GM23338 (cell line): ENCODE data around the gene AIFM2. TPM values are rescaled to one million over a fixed set of nuclear protein-coding genes. Genes with fewer than 3 reads are reported as not detected.

Experiments
- ATAC-seq: fragments of 200-7000 bp; cut with Tn5 transposase; 3 replicates; pipeline ENCODE4 v1.9.1; 2020
- DNase-seq: peaks from one replicate; pipeline ENCODE4 v3.0.0-alpha.2; 2015; ENCODE audit warnings: low spot score
- H2AFZ ChIP-seq: fragments of 200-600 bp; sonication (generic); 2 replicates; pipeline ENCODE4 v1.8.0; 2016; ENCODE audit warnings: antibody characterized with exemption, mild to moderate bottlenecking, moderate library complexity
- H3F3A ChIP-seq: fragments of 200-600 bp; sonication (generic); replicated peaks from 2 replicates; pipeline ENCODE4 v1.8.0; 2017; ENCODE audit warnings: antibody characterized with exemption, mixed run types, low read depth
- H3K27ac ChIP-seq: fragments of 200-600 bp; sonication (generic); 2 replicates; pipeline ENCODE4 v1.6.1; 2016; ENCODE audit warnings: low read depth
- H3K27me3 ChIP-seq: fragments of 200-600 bp; sonication (generic); 2 replicates; pipeline ENCODE4 v1.8.0; 2016; ENCODE audit warnings: mild to moderate bottlenecking, mixed run types, moderate library complexity; ENCODE audit not compliant: insufficient read depth
- H3K36me3 ChIP-seq: fragments of 200-600 bp; sonication (generic); 2 replicates; pipeline ENCODE4 v1.8.0; 2016; ENCODE audit warnings: mild to moderate bottlenecking; ENCODE audit not compliant: insufficient read depth
- H3K4me1 ChIP-seq: fragments of 200-600 bp; sonication (generic); 2 replicates; pipeline ENCODE4 v1.8.0; 2016; ENCODE audit warnings: mild to moderate bottlenecking, moderate library complexity; ENCODE audit not compliant: insufficient read depth
- H3K4me2 ChIP-seq: fragments of 200-600 bp; sonication (generic); 2 replicates; pipeline ENCODE4 v1.7.1; 2017; ENCODE audit warnings: mixed run types
- H3K4me3 ChIP-seq: fragments of 200-600 bp; sonication (generic); 2 replicates; pipeline ENCODE4 v1.6.1; 2016; ENCODE audit warnings: mixed run types
- H3K79me2 ChIP-seq: fragments of 200-600 bp; sonication (generic); replicated peaks from 2 replicates; pipeline ENCODE4 v1.8.0; 2017; ENCODE audit warnings: mild to moderate bottlenecking; ENCODE audit not compliant: insufficient read depth
- H3K9me2 ChIP-seq: fragments of 200-600 bp; sonication (generic); 2 replicates; pipeline ENCODE4 v1.8.0; 2017; ENCODE audit not compliant: insufficient read depth
- H4K20me1 ChIP-seq: fragments of 200-600 bp; sonication (generic); replicated peaks from 2 replicates; pipeline ENCODE4 v1.8.0; 2017; ENCODE audit warnings: mild to moderate bottlenecking; ENCODE audit not compliant: insufficient read depth
- H3K27ac Mint-ChIP-seq: 2 replicates; pipeline ENCODE4 v1.8.0; 2020; ENCODE audit warnings: inconsistent platforms, mild to moderate bottlenecking, moderate library complexity, mixed read lengths
- H3K27me3 Mint-ChIP-seq: 3 replicates; pipeline ENCODE4 v1.8.0; 2022; ENCODE audit warnings: low read depth, mild to moderate bottlenecking, moderate library complexity, mixed read lengths, inconsistent platforms; ENCODE audit not compliant: insufficient read depth, poor library complexity
- H3K36me3 Mint-ChIP-seq: 3 replicates; pipeline ENCODE4 v1.8.0; 2021; ENCODE audit warnings: low read depth, mild to moderate bottlenecking, inconsistent platforms, moderate library complexity, mixed read lengths
- H3K4me1 Mint-ChIP-seq: 3 replicates; pipeline ENCODE4 v1.8.0; 2020; ENCODE audit warnings: mild to moderate bottlenecking, inconsistent platforms, mixed read lengths
- H3K4me3 Mint-ChIP-seq: 3 replicates; pipeline ENCODE4 v1.8.0; 2021; ENCODE audit warnings: moderate library complexity, mild to moderate bottlenecking, inconsistent platforms, mixed read lengths
- H3K9me3 Mint-ChIP-seq: 3 replicates; pipeline ENCODE4 v1.8.0; 2020; ENCODE audit warnings: moderate library complexity, mild to moderate bottlenecking, inconsistent platforms, mixed read lengths
- CREB1 ChIP-seq: fragments of 250-450 bp; sonication (Bioruptor Pico); IDR thresholded peaks from 2 replicates; pipeline ENCODE4 v1.5.0; 2020; ENCODE audit warnings: low read depth, mild to moderate bottlenecking, moderate library complexity
- CTCF ChIP-seq, 2 experiments: fragments of 200-600 bp in 1 of 2; sonication (generic) in 1 of 2; conservative IDR thresholded peaks; 2 replicates each; pipeline versions ENCODE4 v1.5.1 to v1.6.1; 2016 to 2017; ENCODE audit warnings: antibody characterized with exemption in 2 of 2, low read depth in 2 of 2, mild to moderate bottlenecking in 2 of 2, moderate library complexity in 1 of 2
- ETS1 ChIP-seq: IDR thresholded peaks from 2 replicates; pipeline ENCODE4 v1.6.1; 2016; ENCODE audit warnings: antibody characterized with exemption
- EZH2phosphoT487 ChIP-seq: fragments of 200-600 bp; sonication (generic); IDR thresholded peaks from one replicate; pipeline ENCODE4 v1.8.1; 2018; ENCODE audit warnings: antibody characterized with exemption; ENCODE audit not compliant: unreplicated experiment
- POLR2AphosphoS5 ChIP-seq: IDR thresholded peaks from 2 replicates; pipeline ENCODE4 v1.6.1; 2016; ENCODE audit warnings: antibody characterized with exemption, low read depth
- STAT1 ChIP-seq: IDR thresholded peaks from one replicate; pipeline ENCODE4 v1.6.1; 2016; ENCODE audit warnings: antibody characterized with exemption; ENCODE audit not compliant: unreplicated experiment
- ZNF114 ChIP-seq: fragments of 250-450 bp; sonication (Bioruptor Pico); IDR thresholded peaks from 2 replicates; pipeline ENCODE4 v1.5.0; 2020; ENCODE audit warnings: mild to moderate bottlenecking, moderate library complexity
- polyA plus RNA-seq: library from polyadenylated mRNA; unstranded; fragments of >200 nt; fragmentation: Nextera tagmentation; extraction: Ambion mirVana; gene quantifications from 2 replicates; pipeline ENCODE4 v1.2.1, GENCODE V29; 2016
- total RNA-seq: library from RNA; depleted of rRNA; stranded (reverse); fragments of >200 nt; shearing (Covaris generic); gene quantifications from 2 replicates; pipeline ENCODE4 v1.2.3, GENCODE V29; 2014
- TF ChIP-seq, protein P1 (sequence below): fragments of 250-450 bp; sonication (Bioruptor Pico); IDR thresholded peaks from 2 replicates; pipeline ENCODE4 v1.5.0; 2020; ENCODE audit warnings: mild to moderate bottlenecking, moderate library complexity

The AIFM2 gene
- total and polyA plus RNA-seq, 2 experiments from 2014 or later, result 3.2 to 3.6 TPM

- no peaks in the 10 kb centered on the region for H3F3A ChIP-seq
- TF ChIP-seq CTCF (conservative IDR thresholded peaks at IDR 0.05; ENCODE audit: low read depth in 2 of 2), result peak in 1 of 2 experiments; percentile 36; a peak in 2 of 4 replicates
- no peak for TF ChIP-seq POLR2AphosphoS5
- ATAC-seq (peak; percentile 57), DNase-seq (no peak)
- Mint-ChIP-seq H3K9me3 (no peaks in the 10 kb centered on the region), H3K36me3 (peaks cover 30% of the 10 kb centered on the region), H3K27ac (no peak overlapping the region), H3K4me1 (no peaks in the 10 kb centered on the region), H3K4me3 (no peak overlapping the region), H3K27me3 (peaks cover 6% of the 10 kb centered on the region)
- no peak overlapping the region for H3K4me3 ChIP-seq
- H3K27me3 ChIP-seq, result no peaks in the 10 kb centered on the region
- no peaks in the 10 kb centered on the region for H3K9me2 ChIP-seq
- no peak overlapping the region for H3K27ac ChIP-seq
- no peak overlapping the region for H2AFZ ChIP-seq
- H3K79me2 ChIP-seq, result no peaks in the 10 kb centered on the region
- H4K20me1 ChIP-seq, result no peaks in the 10 kb centered on the region
- no peak overlapping the region for H3K4me2 ChIP-seq
- H3K4me1 ChIP-seq, result no peaks in the 10 kb centered on the region
- no peaks in the 10 kb centered on the region for H3K36me3 ChIP-seq
Observed at GRCh38 chr10:70096705-70097420, 35.8 kb downstream of the AIFM2 start.

- Mint-ChIP-seq H3K36me3 (peaks cover 27% of the 10 kb centered on the region), H3K27me3 (peaks cover 4% of the 10 kb centered on the region), H3K27ac (no peak overlapping the region), H3K9me3 (no peaks in the 10 kb centered on the region), H3K4me3 (no peak overlapping the region), H3K4me1 (peaks cover 2% of the 10 kb centered on the region; the same call in 1 of the 3 replicates)
- no peaks in the 10 kb centered on the region for H3K9me2 ChIP-seq
- no peaks in the 10 kb centered on the region for H4K20me1 ChIP-seq
- no peaks in the 10 kb centered on the region for H3F3A ChIP-seq
- H3K36me3 ChIP-seq, result no peaks in the 10 kb centered on the region
- DNase-seq, result no peak
- no peak for ATAC-seq
- no peaks in the 10 kb centered on the region for H3K79me2 ChIP-seq
- no peak overlapping the region for H2AFZ ChIP-seq
- no peaks in the 10 kb centered on the region for H3K27me3 ChIP-seq
- no peak overlapping the region for H3K4me2 ChIP-seq
- no peak overlapping the region for H3K27ac ChIP-seq
- no peak overlapping the region for H3K4me3 ChIP-seq
- H3K4me1 ChIP-seq, result no peaks in the 10 kb centered on the region
- TF ChIP-seq CREB1 (CRISPR knock-in tag) (no peak), CTCF (conservative IDR thresholded peaks at IDR 0.05; ENCODE audit: low read depth in 2 of 2) (no peak), STAT1 (no peak), ZNF114 (CRISPR knock-in tag) (no peak), POLR2AphosphoS5 (no peak), EZH2phosphoT487 (no peak), ETS1 (no peak)
- TF ChIP-seq, protein P1, sequence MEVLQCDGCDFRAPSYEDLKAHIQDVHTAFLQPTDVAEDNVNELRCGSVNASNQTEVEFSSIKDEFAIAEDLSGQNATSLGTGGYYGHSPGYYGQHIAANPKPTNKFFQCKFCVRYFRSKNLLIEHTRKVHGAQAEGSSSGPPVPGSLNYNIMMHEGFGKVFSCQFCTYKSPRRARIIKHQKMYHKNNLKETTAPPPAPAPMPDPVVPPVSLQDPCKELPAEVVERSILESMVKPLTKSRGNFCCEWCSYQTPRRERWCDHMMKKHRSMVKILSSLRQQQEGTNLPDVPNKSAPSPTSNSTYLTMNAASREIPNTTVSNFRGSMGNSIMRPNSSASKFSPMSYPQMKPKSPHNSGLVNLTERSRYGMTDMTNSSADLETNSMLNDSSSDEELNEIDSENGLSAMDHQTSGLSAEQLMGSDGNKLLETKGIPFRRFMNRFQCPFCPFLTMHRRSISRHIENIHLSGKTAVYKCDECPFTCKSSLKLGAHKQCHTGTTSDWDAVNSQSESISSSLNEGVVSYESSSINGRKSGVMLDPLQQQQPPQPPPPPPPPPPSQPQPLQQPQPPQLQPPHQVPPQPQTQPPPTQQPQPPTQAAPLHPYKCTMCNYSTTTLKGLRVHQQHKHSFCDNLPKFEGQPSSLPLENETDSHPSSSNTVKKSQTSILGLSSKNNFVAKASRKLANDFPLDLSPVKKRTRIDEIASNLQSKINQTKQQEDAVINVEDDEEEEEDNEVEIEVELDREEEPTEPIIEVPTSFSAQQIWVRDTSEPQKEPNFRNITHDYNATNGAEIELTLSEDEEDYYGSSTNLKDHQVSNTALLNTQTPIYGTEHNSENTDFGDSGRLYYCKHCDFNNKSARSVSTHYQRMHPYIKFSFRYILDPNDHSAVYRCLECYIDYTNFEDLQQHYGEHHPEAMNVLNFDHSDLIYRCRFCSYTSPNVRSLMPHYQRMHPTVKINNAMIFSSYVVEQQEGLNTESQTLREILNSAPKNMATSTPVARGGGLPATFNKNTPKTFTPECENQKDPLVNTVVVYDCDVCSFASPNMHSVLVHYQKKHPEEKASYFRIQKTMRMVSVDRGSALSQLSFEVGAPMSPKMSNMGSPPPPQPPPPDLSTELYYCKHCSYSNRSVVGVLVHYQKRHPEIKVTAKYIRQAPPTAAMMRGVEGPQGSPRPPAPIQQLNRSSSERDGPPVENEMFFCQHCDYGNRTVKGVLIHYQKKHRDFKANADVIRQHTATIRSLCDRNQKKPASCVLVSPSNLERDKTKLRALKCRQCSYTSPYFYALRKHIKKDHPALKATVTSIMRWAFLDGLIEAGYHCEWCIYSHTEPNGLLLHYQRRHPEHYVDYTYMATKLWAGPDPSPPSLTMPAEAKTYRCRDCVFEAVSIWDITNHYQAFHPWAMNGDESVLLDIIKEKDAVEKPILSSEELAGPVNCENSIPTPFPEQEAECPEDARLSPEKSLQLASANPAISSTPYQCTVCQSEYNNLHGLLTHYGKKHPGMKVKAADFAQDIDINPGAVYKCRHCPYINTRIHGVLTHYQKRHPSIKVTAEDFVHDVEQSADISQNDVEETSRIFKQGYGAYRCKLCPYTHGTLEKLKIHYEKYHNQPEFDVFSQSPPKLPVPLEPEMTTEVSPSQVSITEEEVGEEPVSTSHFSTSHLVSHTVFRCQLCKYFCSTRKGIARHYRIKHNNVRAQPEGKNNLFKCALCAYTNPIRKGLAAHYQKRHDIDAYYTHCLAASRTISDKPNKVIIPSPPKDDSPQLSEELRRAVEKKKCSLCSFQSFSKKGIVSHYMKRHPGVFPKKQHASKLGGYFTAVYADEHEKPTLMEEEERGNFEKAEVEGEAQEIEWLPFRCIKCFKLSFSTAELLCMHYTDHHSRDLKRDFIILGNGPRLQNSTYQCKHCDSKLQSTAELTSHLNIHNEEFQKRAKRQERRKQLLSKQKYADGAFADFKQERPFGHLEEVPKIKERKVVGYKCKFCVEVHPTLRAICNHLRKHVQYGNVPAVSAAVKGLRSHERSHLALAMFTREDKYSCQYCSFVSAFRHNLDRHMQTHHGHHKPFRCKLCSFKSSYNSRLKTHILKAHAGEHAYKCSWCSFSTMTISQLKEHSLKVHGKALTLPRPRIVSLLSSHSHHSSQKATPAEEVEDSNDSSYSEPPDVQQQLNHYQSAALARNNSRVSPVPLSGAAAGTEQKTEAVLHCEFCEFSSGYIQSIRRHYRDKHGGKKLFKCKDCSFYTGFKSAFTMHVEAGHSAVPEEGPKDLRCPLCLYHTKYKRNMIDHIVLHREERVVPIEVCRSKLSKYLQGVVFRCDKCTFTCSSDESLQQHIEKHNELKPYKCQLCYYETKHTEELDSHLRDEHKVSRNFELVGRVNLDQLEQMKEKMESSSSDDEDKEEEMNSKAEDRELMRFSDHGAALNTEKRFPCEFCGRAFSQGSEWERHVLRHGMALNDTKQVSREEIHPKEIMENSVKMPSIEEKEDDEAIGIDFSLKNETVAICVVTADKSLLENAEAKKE (CRISPR knock-in tag), result no peak
Observed at GRCh38 chr10:70096016-70096704, 36.5 kb downstream of the AIFM2 start.
